Body of pancreas (tissue), 4 donors: ENCODE results near the gene HOXC11. TPM values are rescaled to one million over a fixed set of nuclear protein-coding genes. Genes with fewer than 3 reads are reported as not detected.

Experiments used
- ATAC-seq: fragments of 150-250 bp; one replicate; pipeline ENCODE4 v1.9.1; 2016
- DNase-seq, 4 donors: peaks; one replicate each; pipeline ENCODE4 v3.0.0-alpha.2; 2019
- H3K27ac ChIP-seq, 4 donors: fragments of 200-600 bp; sonication (generic); 1 replicate in 3 of 4; 2 replicates in 1 of 4; pipeline versions ENCODE4 v1.5.1 to v1.6.1; 2016 to 2019; ENCODE audit warnings: mild to moderate bottlenecking in 1 of 4, mixed read lengths in 1 of 4, moderate library complexity in 1 of 4
- H3K27me3 ChIP-seq, 2 donors: fragments of 200-600 bp; sonication (generic); one replicate each; pipeline ENCODE4 v1.6.0; 2016; ENCODE audit warnings: mild to moderate bottlenecking in 1 of 2
- H3K36me3 ChIP-seq, 2 donors: fragments of 200-600 bp; sonication (generic); replicated peaks in 1 of 2; 2 replicates each; pipeline ENCODE4 v1.5.1; 2016; ENCODE audit warnings: low read depth in 2 of 2; ENCODE audit not compliant: insufficient read depth in 1 of 2
- H3K4me1 ChIP-seq: fragments of 200-600 bp; sonication (generic); one replicate; pipeline ENCODE4 v1.6.0; 2016
- H3K4me3 ChIP-seq, 2 donors: fragments of 200-600 bp; sonication (generic); 1 replicate in 1 of 2; 2 replicates in 1 of 2; pipeline ENCODE4 v1.5.1; 2016 to 2019
- H3K9me3 ChIP-seq, 3 donors: fragments of 200-600 bp; sonication (generic); 1 replicate in 2 of 3; 2 replicates in 1 of 3; pipeline ENCODE4 v1.5.1; 2016
- POLR2A ChIP-seq, 3 donors: fragments of 450-650 bp; IDR thresholded peaks; one replicate each; pipeline ENCODE4 v1.6.1; 2016; ENCODE audit warnings: antibody characterized with exemption in 3 of 3, mild to moderate bottlenecking in 2 of 3
- WGBS, 2 donors: methylation state at CpG; one replicate each; pipeline ENCODE4 v1.1.5; 2017; 5-methylcytosine and 5-hydroxymethylcytosine counted together
- intact Hi-C: fragments of 100-400 bp; cut with DNase I; formaldehyde crosslinking; loops from one replicate; pipeline ENCODE4 v1.15.1; 2023
- total RNA-seq, 2 donors: library from RNA; depleted of rRNA; stranded (reverse); fragments of >200 nt; gene quantifications; one replicate each; pipeline ENCODE4 v1.1.0, GENCODE V29; 2016
- TF ChIP-seq, protein P1 (sequence below), 7 experiments: fragments of 450-650 bp in 4 of 7; fragments of 200-600 bp in 3 of 7; sonication (generic) in 3 of 7; IDR thresholded peaks; one replicate each; pipeline ENCODE4 v1.5.1; 2016 to 2019; ENCODE audit warnings: antibody characterized with exemption in 7 of 7

HOXC11 gene
- total RNA-seq, 2 donors from 2014 or later = not detected

DNA sequence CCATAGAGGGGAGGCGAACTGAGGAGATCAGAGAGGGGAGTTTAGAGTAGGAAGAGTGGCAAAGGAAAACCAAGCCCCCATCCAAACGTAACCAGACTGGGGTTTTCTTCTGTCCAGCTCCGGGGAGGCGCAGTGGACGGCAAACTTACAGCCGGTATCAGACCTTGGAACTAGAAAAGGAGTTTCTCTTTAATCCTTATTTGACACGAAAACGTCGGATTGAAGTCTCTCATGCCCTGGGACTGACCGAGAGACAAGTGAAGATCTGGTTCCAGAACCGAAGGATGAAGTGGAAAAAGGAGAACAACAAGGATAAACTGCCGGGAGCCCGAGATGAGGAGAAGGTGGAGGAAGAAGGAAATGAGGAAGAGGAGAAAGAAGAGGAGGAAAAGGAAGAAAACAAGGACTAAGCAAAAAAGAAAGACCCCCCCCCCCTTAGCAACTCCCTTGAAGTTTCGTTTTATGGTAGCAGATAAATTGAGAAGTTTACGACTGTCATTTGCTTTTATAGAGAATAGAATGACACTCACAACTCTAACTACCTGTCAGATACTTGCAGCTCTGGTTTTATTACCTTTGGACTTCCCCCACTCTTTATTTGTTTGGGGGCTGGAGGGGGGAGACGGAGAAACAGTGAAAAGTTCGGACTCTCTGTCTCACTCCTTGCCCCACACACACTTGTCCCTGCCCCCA is 38.2 kb downstream of the HOXC11 start:
- no peak for ATAC-seq
- Histone ChIP-seq H3K4me3 (no peak overlapping the region), H3K9me3 (no peaks in the 10 kb centered on the region), H3K4me1 (peaks cover 14% of the 10 kb centered on the region), H3K27ac (no peak overlapping the region), H3K27me3 (peaks cover 6 to 67% of the 10 kb centered on the region in 2 donors), H3K36me3 (no peaks in the 10 kb centered on the region)
- WGBS, 2 donors = 5 to 7% methylated on average over 17 of the region's 17 CpGs
- no peak for DNase-seq
- TF ChIP-seq, protein P1, sequence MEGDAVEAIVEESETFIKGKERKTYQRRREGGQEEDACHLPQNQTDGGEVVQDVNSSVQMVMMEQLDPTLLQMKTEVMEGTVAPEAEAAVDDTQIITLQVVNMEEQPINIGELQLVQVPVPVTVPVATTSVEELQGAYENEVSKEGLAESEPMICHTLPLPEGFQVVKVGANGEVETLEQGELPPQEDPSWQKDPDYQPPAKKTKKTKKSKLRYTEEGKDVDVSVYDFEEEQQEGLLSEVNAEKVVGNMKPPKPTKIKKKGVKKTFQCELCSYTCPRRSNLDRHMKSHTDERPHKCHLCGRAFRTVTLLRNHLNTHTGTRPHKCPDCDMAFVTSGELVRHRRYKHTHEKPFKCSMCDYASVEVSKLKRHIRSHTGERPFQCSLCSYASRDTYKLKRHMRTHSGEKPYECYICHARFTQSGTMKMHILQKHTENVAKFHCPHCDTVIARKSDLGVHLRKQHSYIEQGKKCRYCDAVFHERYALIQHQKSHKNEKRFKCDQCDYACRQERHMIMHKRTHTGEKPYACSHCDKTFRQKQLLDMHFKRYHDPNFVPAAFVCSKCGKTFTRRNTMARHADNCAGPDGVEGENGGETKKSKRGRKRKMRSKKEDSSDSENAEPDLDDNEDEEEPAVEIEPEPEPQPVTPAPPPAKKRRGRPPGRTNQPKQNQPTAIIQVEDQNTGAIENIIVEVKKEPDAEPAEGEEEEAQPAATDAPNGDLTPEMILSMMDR (IDR thresholded peaks at IDR 0.05) = no peak
- TF ChIP-seq POLR2A (IDR thresholded peaks at IDR 0.05) = no peak
- intact Hi-C loops = no loop called here

DNA sequence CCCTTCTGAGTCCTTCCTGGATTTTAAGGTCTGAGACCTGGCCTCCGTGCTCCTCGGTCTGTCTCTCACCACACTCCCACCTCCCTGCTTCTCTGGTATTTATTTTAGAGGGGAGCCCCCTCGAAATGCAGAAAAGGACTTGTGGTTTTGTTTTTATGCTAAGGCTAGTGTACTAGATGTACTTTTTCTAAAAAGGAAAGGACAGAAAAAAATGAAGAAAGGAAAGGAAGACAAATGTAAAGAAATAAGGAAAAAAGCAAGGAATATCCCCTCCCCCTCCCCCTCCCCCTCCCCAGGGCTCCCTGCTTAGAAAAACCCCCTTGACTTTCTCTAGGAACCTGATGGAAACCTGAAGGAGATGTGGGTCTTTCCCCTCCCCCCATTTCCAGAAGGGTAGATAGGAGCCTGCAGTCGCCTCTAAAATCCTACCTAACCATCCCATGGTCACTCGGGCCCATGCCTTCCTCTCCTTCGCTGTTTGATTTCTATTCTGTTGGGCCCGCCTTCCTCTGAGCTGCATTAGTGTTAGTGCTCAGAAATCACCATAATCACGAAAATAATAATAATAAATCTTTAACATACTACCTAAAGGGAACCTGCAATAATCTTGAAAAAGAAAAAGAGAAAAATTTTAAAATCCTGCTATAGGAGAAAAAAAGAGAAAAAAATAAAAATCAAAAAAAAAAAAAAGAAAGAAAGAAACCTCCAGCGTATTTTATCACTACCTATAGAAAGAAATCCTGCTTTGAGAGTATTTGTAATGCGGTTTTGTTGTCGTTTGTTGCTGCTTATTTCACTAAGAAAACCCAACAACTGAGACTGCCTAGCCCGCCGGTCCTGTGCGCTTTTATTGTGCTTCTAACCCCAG is 39.0 kb downstream of the HOXC11 start:
- H3K4me3 ChIP-seq = no peak overlapping the region
- intact Hi-C loops = no loop called here
- no peak for ATAC-seq
- TF ChIP-seq, protein P1 (IDR thresholded peaks at IDR 0.05) = no peak
- TF ChIP-seq POLR2A (IDR thresholded peaks at IDR 0.05) = no peak
- H3K9me3 ChIP-seq = no peaks in the 10 kb centered on the region
- no peaks in the 10 kb centered on the region for H3K36me3 ChIP-seq
- H3K4me1 ChIP-seq = peaks cover 9% of the 10 kb centered on the region
- peaks cover 6 to 63% of the 10 kb centered on the region in 2 donors for H3K27me3 ChIP-seq
- H3K27ac ChIP-seq = no peak overlapping the region
- 25 to 31% methylated on average over 14 of the region's 14 CpGs for WGBS, 2 donors
- no peak for DNase-seq

- DNase-seq (no peak), ATAC-seq (no peak)
- H3K4me3 ChIP-seq = no peak overlapping the region
- H3K36me3 ChIP-seq = no peaks in the 10 kb centered on the region
- intact Hi-C loops = no loop called here
- WGBS, 2 donors = 24 to 36% methylated on average over 6 of the region's 6 CpGs
- peaks cover 15% of the 10 kb centered on the region for H3K4me1 ChIP-seq
- H3K27ac ChIP-seq = no peak overlapping the region
- H3K27me3 ChIP-seq = peaks cover 6 to 57% of the 10 kb centered on the region in 2 donors
- H3K9me3 ChIP-seq = no peaks in the 10 kb centered on the region
- no peak for TF ChIP-seq POLR2A (IDR thresholded peaks at IDR 0.05)
- TF ChIP-seq, protein P1 (IDR thresholded peaks at IDR 0.05) = no peak
Observed at GRCh38 chr12:54012631-54013409, 39.9 kb downstream of the HOXC11 start.

GRCh38 chr12:54014377-54015017 is 41.6 kb downstream of the HOXC11 start:
- no peaks in the 10 kb centered on the region for H3K36me3 ChIP-seq
- no peak for ATAC-seq
- DNase-seq = no peak
- 11 to 13% methylated on average over 35 to 36 of the region's 36 CpGs for WGBS, 2 donors
- no peak overlapping the region for H3K27ac ChIP-seq
- H3K4me3 ChIP-seq = no peak overlapping the region
- H3K27me3 ChIP-seq = peaks cover 6 to 53% of the 10 kb centered on the region in 2 donors
- H3K9me3 ChIP-seq = no peaks in the 10 kb centered on the region
- TF ChIP-seq, protein P1 (IDR thresholded peaks at IDR 0.05) = no peak
- no peak for TF ChIP-seq POLR2A (IDR thresholded peaks at IDR 0.05)
- peaks cover 21% of the 10 kb centered on the region for H3K4me1 ChIP-seq
- intact Hi-C loops = no loop called here
